Parathyroid adenoma (tissue), 2 donors: ENCODE measurements around the gene SIPA1L3.
A peak's percentile ranks its signal among the peaks of the same experiment; 100 is the strongest.
"Not testable (repeated sequence)": the region's sequence is repeated elsewhere in the genome, so short reads cannot be mapped to it uniquely, and the experiment has no call there.

Source experiments
- H2AFZ ChIP-seq: fragments of 300-600 bp; sonication (generic); one replicate; pipeline ENCODE4 v1.7.0; 2017; ENCODE audit warnings: antibody characterized with exemption, mild to moderate bottlenecking
- H3K27ac ChIP-seq: fragments of 300-600 bp; sonication (generic); one replicate; pipeline ENCODE4 v1.7.0; 2017
- H3K27me3 ChIP-seq: fragments of 300-600 bp; sonication (generic); one replicate; pipeline ENCODE4 v1.7.0; 2017; ENCODE audit warnings: low read length; ENCODE audit not compliant: control insufficient read depth, insufficient read depth
- H3K36me3 ChIP-seq: fragments of 300-600 bp; sonication (generic); one replicate; pipeline ENCODE4 v1.7.0; 2017; ENCODE audit warnings: low read length; ENCODE audit not compliant: control insufficient read depth, insufficient read depth
- H3K4me1 ChIP-seq: fragments of 300-600 bp; sonication (generic); one replicate; pipeline ENCODE4 v1.7.0; 2017; ENCODE audit warnings: control low read depth
- H3K4me2 ChIP-seq: fragments of 300-600 bp; sonication (generic); one replicate; pipeline ENCODE4 v1.7.0; 2017; ENCODE audit warnings: low read length
- H3K4me3 ChIP-seq: fragments of 300-600 bp; sonication (generic); one replicate; pipeline ENCODE4 v1.7.0; 2017; ENCODE audit warnings: low read depth, low read length
- H3K79me2 ChIP-seq: fragments of 300-600 bp; sonication (generic); one replicate; pipeline ENCODE4 v1.7.0; 2017; ENCODE audit warnings: control low read depth
- H3K9ac ChIP-seq: fragments of 300-600 bp; sonication (generic); one replicate; pipeline ENCODE4 v1.7.0; 2017; ENCODE audit warnings: mild to moderate bottlenecking
- H3K9me3 ChIP-seq: fragments of 300-600 bp; sonication (generic); one replicate; pipeline ENCODE4 v1.7.0; 2017; ENCODE audit warnings: low read length; ENCODE audit not compliant: control insufficient read depth
- TF ChIP-seq, protein P1 (sequence below): fragments of 300-600 bp; sonication (generic); IDR thresholded peaks from one replicate; pipeline ENCODE4 v1.7.0; 2017; ENCODE audit warnings: antibody characterized with exemption, mild to moderate bottlenecking
- donor health status: primary hyperparathyroidism.

Gene SIPA1L3

DNA sequence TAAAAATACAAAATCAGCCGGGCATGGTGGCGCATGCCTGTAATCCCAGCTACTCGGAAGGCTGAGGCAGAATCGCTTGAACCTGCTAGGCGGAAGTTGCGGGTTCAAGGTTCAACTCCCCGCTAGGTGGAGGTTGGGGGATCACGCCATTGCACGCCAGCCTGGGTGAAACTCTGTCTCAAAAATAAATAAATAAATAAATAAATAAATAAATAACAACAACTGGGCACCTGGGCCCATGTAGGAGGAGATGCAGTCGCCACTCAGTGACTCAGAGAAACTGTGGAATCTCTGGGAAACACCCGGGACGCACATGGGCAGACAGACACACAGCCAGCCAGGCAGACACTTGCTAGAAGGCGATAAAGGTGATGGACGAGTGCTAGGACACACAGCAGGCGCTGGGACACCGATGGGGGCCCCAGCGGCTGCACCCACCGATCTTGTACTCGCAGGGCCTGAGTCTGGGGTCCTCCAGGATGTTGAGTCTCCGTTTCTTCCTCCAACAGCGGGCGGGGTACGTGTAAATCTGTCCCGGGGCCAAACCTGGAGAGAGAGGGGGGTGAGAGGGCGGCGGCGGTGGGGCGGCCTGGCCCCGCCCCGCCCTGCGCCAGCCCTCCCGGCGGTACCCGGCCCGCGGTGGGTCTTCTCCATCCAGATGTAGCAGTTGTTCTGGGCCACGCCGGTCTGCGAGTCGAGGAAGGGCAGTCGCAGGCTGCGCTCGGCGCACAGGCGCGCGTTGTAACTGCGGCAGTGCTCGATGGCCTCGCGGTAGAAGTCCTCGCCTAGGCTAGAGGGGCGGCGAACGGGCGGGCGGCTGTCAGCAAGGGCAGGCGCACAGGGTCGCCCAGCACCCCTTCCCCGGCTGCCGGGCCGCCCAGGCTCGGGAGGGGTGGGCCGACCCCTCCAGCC is 315.2 kb downstream of the SIPA1L3 start:
- Histone ChIP-seq H3K9me3 (no peaks in the 10 kb centered on the region), H3K36me3 (no peaks in the 10 kb centered on the region), H3K27me3 (no peaks in the 10 kb centered on the region), H3K27ac (no peak overlapping the region), H3K9ac (no peak overlapping the region), H3K4me2 (no peak overlapping the region), H2AFZ (no peak overlapping the region), H3K4me3 (no peak overlapping the region), H3K79me2 (no peaks in the 10 kb centered on the region), H3K4me1 (no peaks in the 10 kb centered on the region)
- TF ChIP-seq, protein P1, sequence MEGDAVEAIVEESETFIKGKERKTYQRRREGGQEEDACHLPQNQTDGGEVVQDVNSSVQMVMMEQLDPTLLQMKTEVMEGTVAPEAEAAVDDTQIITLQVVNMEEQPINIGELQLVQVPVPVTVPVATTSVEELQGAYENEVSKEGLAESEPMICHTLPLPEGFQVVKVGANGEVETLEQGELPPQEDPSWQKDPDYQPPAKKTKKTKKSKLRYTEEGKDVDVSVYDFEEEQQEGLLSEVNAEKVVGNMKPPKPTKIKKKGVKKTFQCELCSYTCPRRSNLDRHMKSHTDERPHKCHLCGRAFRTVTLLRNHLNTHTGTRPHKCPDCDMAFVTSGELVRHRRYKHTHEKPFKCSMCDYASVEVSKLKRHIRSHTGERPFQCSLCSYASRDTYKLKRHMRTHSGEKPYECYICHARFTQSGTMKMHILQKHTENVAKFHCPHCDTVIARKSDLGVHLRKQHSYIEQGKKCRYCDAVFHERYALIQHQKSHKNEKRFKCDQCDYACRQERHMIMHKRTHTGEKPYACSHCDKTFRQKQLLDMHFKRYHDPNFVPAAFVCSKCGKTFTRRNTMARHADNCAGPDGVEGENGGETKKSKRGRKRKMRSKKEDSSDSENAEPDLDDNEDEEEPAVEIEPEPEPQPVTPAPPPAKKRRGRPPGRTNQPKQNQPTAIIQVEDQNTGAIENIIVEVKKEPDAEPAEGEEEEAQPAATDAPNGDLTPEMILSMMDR = no peak

DNA sequence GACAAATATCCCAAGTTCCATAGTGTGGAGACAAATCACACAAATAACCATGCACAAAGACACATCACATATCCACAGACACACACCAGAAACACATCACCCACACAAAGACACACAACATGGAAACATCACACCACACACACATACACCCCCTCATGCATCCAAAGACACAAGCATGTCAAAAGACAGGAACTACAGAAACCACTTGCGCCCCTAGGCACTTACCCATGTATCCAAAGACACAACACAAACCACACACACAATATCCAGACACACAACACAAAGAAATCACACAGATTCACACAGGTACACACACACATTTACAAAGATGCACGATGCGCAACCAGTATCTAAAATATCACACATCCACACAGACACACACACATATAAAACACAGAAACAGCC is 316.1 kb downstream of the SIPA1L3 start:
- no peaks in the 10 kb centered on the region for H3K79me2 ChIP-seq
- H3K36me3 ChIP-seq = no peaks in the 10 kb centered on the region
- H3K4me1 ChIP-seq = no peaks in the 10 kb centered on the region
- no peak overlapping the region for H3K4me3 ChIP-seq
- TF ChIP-seq, protein P1 = no peak
- H3K9ac ChIP-seq = no peak overlapping the region
- H3K4me2 ChIP-seq = no peak overlapping the region
- no peaks in the 10 kb centered on the region for H3K9me3 ChIP-seq
- H3K27me3 ChIP-seq = no peaks in the 10 kb centered on the region
- no peak overlapping the region for H3K27ac ChIP-seq
- no peak overlapping the region for H2AFZ ChIP-seq

GRCh38 chr19:38223617-38224013 is 316.6 kb downstream of the SIPA1L3 start:
- H3K9ac ChIP-seq = no peak overlapping the region
- no peak overlapping the region for H3K27ac ChIP-seq
- peaks cover under 1% of the 10 kb centered on the region for H3K4me1 ChIP-seq
- no peaks in the 10 kb centered on the region for H3K27me3 ChIP-seq
- H2AFZ ChIP-seq = peak overlapping the region; percentile 86
- H3K4me2 ChIP-seq = peak overlapping the region; percentile 68
- TF ChIP-seq, protein P1 = no peak
- H3K36me3 ChIP-seq = no peaks in the 10 kb centered on the region
- no peaks in the 10 kb centered on the region for H3K79me2 ChIP-seq
- no peaks in the 10 kb centered on the region for H3K9me3 ChIP-seq
- peak overlapping the region; percentile 29 for H3K4me3 ChIP-seq

DNA sequence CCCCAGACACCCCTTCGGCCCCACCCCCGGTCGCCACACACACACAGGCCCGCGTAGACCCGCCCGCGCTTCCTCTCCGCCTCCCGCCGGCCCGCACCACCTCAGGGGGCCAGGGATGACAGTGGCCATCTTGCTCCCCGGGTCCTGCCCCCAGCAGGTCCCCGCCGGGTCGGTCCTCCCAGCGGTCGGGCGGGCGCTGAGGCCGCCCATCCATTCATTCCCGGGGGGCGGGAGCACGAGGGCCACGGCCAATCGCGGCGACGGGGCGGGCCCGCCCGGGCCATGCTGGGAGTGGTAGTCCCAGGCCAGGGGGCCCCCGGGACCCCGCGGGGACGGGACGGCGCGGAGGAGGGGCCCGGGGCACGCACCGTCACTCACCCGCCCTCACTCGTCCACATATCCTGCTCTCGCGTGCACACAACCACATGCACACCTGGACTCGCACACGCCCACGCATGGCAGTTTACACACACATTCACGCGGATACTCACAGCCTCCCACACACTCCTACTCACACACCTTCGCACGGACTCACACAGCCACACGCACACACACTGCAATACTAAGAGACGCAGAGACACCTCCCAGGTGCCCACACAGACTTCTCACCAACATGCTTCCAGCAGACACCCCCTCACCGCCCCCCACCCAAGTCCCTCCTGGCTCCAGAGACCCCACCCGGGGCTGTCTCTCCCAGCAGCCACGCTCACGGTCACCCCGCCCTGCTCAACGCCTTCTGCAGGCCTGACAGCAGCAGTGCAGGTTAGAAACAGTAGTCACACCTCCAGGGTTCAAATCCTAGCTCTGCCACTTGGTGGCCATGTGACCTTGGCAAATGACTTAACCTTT is 317.2 kb downstream of the SIPA1L3 start, which contains the start of gene DPF1:
DPF1 (minus strand) TSS at position 209 of the 849 bp plus-strand sequence; CDS start at position 129, 80 bp downstream.
- Histone ChIP-seq H3K79me2 (no peaks in the 10 kb centered on the region), H3K4me2 (peak within 1 kb of the TSS; percentile 68), H3K9me3 (no peaks in the 10 kb centered on the region), H3K36me3 (no peaks in the 10 kb centered on the region), H3K27ac (no peak within 1 kb of the TSS), H3K9ac (no peak within 1 kb of the TSS), H2AFZ (peak within 1 kb of the TSS; percentile 86), H3K4me1 (peaks cover 3% of the 10 kb centered on the region), H3K27me3 (peaks cover 3% of the 10 kb centered on the region), H3K4me3 (peak within 1 kb of the TSS; percentile 29)
- TF ChIP-seq, protein P1 = no peak

GRCh38 chr19:38224863-38225218 is 317.8 kb downstream of the SIPA1L3 start:
- H3K79me2 ChIP-seq, H3K9me3 ChIP-seq, H3K27me3 ChIP-seq, H3K27ac ChIP-seq, H3K4me3 ChIP-seq, H2AFZ ChIP-seq, H3K9ac ChIP-seq, H3K4me2 ChIP-seq, H3K4me1 ChIP-seq, H3K36me3 ChIP-seq: not testable (repeated sequence)
